IPS-NIHi11 (cell line): ENCODE measurements around the gene LSM7.
A peak's percentile ranks its signal among the peaks of the same experiment; 100 is the strongest.

Source experiments
- DNase-seq: peaks from one replicate; pipeline ENCODE4 v3.0.0; 2012; ENCODE audit warnings: mixed read lengths, low spot score

The LSM7 gene

GRCh38 chr19:2323707-2324106, 4.7 kb downstream of the LSM7 start:
- DNase-seq: no peak

- DNase-seq: no peak
These were observed 6.7 kb downstream of the LSM7 start for GRCh38 chr19:2321565-2322283.

- no peak for DNase-seq
These were observed 7.4 kb downstream of the LSM7 start for GRCh38 chr19:2320939-2321338.

GRCh38 chr19:2320049-2320448, 8.3 kb downstream of the LSM7 start:
- no peak for DNase-seq

GRCh38 chr19:2319551-2319950, 8.8 kb downstream of the LSM7 start:
- DNase-seq: no peak

GRCh38 chr19:2318923-2319322, 9.5 kb downstream of the LSM7 start:
- no peak for DNase-seq

GRCh38 chr19:2317756-2318155, 10.6 kb downstream of the LSM7 start:
- DNase-seq: no peak

- no peak for DNase-seq
These were observed 11.1 kb downstream of the LSM7 start for GRCh38 chr19:2317300-2317699.

GRCh38 chr19:2315818-2316353, 12.5 kb downstream of the LSM7 start:
- peak; percentile 75 for DNase-seq

GRCh38 chr19:2315121-2315817, 13.1 kb downstream of the LSM7 start:
- no peak for DNase-seq

GRCh38 chr19:2312820-2313501, 15.4 kb downstream of the LSM7 start:
- DNase-seq: no peak

- no peak for DNase-seq
These were observed 17.3 kb downstream of the LSM7 start for GRCh38 chr19:2311093-2311492.

- no peak for DNase-seq
These were observed 18.5 kb downstream of the LSM7 start for GRCh38 chr19:2309734-2310362.

GRCh38 chr19:2308114-2308556, 20.3 kb downstream of the LSM7 start, which contains the start of gene LINGO3:
Gene LINGO3 (minus strand): TSS chr19:2308154. CDS start chr19:2291776, 16,378 bp downstream.
- DNase-seq: peak; percentile 80

GRCh38 chr19:2307518-2308012, 20.8 kb downstream of the LSM7 start:
- DNase-seq: no peak

- no peak for DNase-seq
These were observed 21.4 kb downstream of the LSM7 start for GRCh38 chr19:2306971-2307370.

GRCh38 chr19:2306281-2306806, 22.0 kb downstream of the LSM7 start:
- no peak for DNase-seq

- DNase-seq: no peak
These were observed 22.7 kb downstream of the LSM7 start for GRCh38 chr19:2305452-2306280.

GRCh38 chr19:2303211-2303798, 25.1 kb downstream of the LSM7 start:
- DNase-seq: no peak
